Muscle layer of colon (tissue), 2 donors: Measurements from ENCODE around the gene B4GALT5.

Experiments used
- H3K27ac ChIP-seq: one replicate; pipeline ENCODE4 v1.7.0; 2013; ENCODE audit warnings: low read depth, mild to moderate bottlenecking, low read length, moderate library complexity
- H3K27me3 ChIP-seq, 2 donors: one replicate each; pipeline ENCODE4 v1.7.0; 2013; ENCODE audit warnings: low read length in 2 of 2, mild to moderate bottlenecking in 2 of 2; ENCODE audit not compliant: insufficient read depth in 2 of 2, control insufficient read depth in 1 of 2
- H3K36me3 ChIP-seq: one replicate; pipeline ENCODE4 v1.7.0; 2013; ENCODE audit warnings: mild to moderate bottlenecking, low read length; ENCODE audit not compliant: insufficient read depth
- H3K4me1 ChIP-seq: one replicate; pipeline ENCODE4 v1.7.0; 2013; ENCODE audit warnings: mild to moderate bottlenecking, low read length; ENCODE audit not compliant: insufficient read depth
- H3K4me3 ChIP-seq, 2 donors: one replicate each; pipeline ENCODE4 v1.7.0; 2013; ENCODE audit warnings: low read length in 2 of 2, low read depth in 1 of 2, mild to moderate bottlenecking in 1 of 2, moderate library complexity in 1 of 2
- H3K9ac ChIP-seq: one replicate; pipeline ENCODE4 v1.7.0; 2013; ENCODE audit warnings: low read length
- H3K9me3 ChIP-seq: one replicate; pipeline ENCODE4 v1.7.0; 2013; ENCODE audit warnings: mild to moderate bottlenecking, low read length
- donor health status: abdominal sarcoma.
- donor health status: Adenocarcinoma of cecum.

B4GALT5 gene

GRCh38 chr20:49607568-49607967 lies 106.1 kb downstream of the B4GALT5 start:
- Histone ChIP-seq H3K27me3 (no peaks in the 10 kb centered on the region), H3K9ac (no peak overlapping the region), H3K4me1 (peaks cover 5% of the 10 kb centered on the region), H3K36me3 (no peaks in the 10 kb centered on the region), H3K9me3 (no peaks in the 10 kb centered on the region), H3K27ac (no peak overlapping the region), H3K4me3 (no peak overlapping the region)

DNA sequence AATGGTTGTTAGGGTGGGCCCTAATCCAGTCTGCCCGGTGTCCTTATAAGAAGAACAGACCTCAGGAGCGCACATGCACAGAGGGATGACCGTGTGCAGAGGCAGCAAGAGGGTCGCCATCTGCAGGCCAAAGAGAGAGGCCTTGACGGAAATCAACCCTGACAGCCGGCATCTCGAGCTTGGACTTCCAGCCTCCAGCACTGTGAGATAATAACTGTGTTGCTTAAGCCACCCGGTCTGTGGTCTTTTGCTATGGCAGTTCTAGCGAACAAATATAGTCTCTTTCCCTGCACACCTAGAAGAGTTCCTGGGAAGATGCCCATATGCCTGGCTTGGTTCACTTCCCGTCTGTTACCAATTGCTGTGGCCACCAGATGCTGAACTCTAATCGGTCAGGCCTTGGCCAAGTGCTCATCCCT lies 110.5 kb downstream of the B4GALT5 start:
- Histone ChIP-seq H3K27ac (no peak overlapping the region), H3K4me1 (peaks cover 5% of the 10 kb centered on the region), H3K27me3 (no peaks in the 10 kb centered on the region), H3K9ac (no peak overlapping the region), H3K4me3 (no peak overlapping the region), H3K9me3 (no peaks in the 10 kb centered on the region), H3K36me3 (no peaks in the 10 kb centered on the region)

- Histone ChIP-seq H3K4me3 (no peak overlapping the region), H3K9me3 (no peaks in the 10 kb centered on the region), H3K4me1 (peaks cover 5% of the 10 kb centered on the region), H3K27me3 (no peaks in the 10 kb centered on the region), H3K27ac (no peak overlapping the region), H3K9ac (no peak overlapping the region), H3K36me3 (no peaks in the 10 kb centered on the region)
Observed at GRCh38 chr20:49602345-49603208, 111.1 kb downstream of the B4GALT5 start.

- Histone ChIP-seq H3K9me3 (no peaks in the 10 kb centered on the region), H3K27me3 (no peaks in the 10 kb centered on the region), H3K27ac (no peak overlapping the region), H3K4me3 (no peak overlapping the region), H3K36me3 (no peaks in the 10 kb centered on the region), H3K4me1 (peaks cover 5% of the 10 kb centered on the region), H3K9ac (no peak overlapping the region)
Observed at GRCh38 chr20:49601153-49601924, 112.3 kb downstream of the B4GALT5 start.

GRCh38 chr20:49599746-49600113 lies 113.9 kb downstream of the B4GALT5 start:
- Histone ChIP-seq H3K36me3 (no peaks in the 10 kb centered on the region), H3K4me1 (peaks cover 7% of the 10 kb centered on the region), H3K9ac (no peak overlapping the region), H3K27me3 (no peaks in the 10 kb centered on the region), H3K9me3 (no peaks in the 10 kb centered on the region), H3K27ac (no peak overlapping the region), H3K4me3 (no peak overlapping the region)

GRCh38 chr20:49597825-49598395 lies 115.8 kb downstream of the B4GALT5 start:
- no peaks in the 10 kb centered on the region for H3K27me3 ChIP-seq
- no peak overlapping the region for H3K9ac ChIP-seq
- no peak overlapping the region for H3K4me3 ChIP-seq
- H3K4me1 ChIP-seq = peaks cover 21% of the 10 kb centered on the region
- no peaks in the 10 kb centered on the region for H3K36me3 ChIP-seq
- H3K27ac ChIP-seq = no peak overlapping the region
- H3K9me3 ChIP-seq = no peaks in the 10 kb centered on the region

DNA sequence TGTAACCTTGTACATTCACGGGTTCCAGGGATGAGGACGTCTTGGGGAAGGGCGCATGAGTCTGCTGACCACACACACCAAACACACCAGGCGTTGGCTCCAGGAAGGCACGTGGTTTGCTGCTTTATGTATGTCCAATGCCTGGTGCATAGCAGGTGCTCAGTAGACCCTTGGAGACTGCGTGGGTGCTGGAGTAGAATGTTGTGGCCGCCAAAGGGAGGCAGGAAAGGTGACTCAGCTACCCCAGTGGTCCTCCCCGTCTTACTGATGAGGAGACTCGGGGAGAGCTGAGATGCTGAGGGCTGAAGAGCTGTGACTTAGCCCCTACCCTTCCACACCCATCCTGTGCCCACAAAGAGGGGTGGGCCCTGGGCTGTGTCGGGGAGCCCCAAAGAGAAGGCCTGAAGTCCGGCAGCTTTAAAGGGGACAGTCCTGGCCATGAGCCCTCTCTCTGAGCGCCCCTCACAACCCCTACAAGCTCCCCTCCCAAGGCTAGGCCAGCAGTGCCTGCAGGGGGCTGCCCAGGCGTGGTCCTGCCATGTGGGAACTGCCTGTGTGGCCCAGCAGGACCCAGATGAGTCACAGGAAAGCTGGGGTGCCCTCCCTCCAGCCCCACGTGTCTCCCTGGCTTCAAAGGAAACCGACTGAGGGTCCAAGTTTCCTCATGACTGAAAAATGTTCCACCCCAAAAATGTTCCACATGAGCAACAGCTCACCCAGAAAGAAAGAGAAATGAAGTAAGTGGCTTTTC lies 117.7 kb downstream of the B4GALT5 start:
- Histone ChIP-seq H3K4me3 (no peak overlapping the region), H3K9ac (no peak overlapping the region), H3K9me3 (no peaks in the 10 kb centered on the region), H3K4me1 (peaks cover 21% of the 10 kb centered on the region), H3K27me3 (no peaks in the 10 kb centered on the region), H3K36me3 (no peaks in the 10 kb centered on the region), H3K27ac (no peak overlapping the region)

- H3K4me1 ChIP-seq = peaks cover 19% of the 10 kb centered on the region
- no peak overlapping the region for H3K4me3 ChIP-seq
- H3K36me3 ChIP-seq = no peaks in the 10 kb centered on the region
- H3K27ac ChIP-seq = no peak overlapping the region
- no peaks in the 10 kb centered on the region for H3K9me3 ChIP-seq
- H3K9ac ChIP-seq = no peak overlapping the region
- no peaks in the 10 kb centered on the region for H3K27me3 ChIP-seq
Observed at GRCh38 chr20:49595346-49595745, 118.3 kb downstream of the B4GALT5 start.

- peaks cover 15% of the 10 kb centered on the region for H3K4me1 ChIP-seq
- no peak overlapping the region for H3K27ac ChIP-seq
- no peaks in the 10 kb centered on the region for H3K36me3 ChIP-seq
- no peak overlapping the region for H3K4me3 ChIP-seq
- no peaks in the 10 kb centered on the region for H3K27me3 ChIP-seq
- H3K9me3 ChIP-seq = no peaks in the 10 kb centered on the region
- no peak overlapping the region for H3K9ac ChIP-seq
Observed at GRCh38 chr20:49594931-49595315, 118.8 kb downstream of the B4GALT5 start.

GRCh38 chr20:49594143-49594930 lies 119.3 kb downstream of the B4GALT5 start:
- no peaks in the 10 kb centered on the region for H3K36me3 ChIP-seq
- no peak overlapping the region for H3K27ac ChIP-seq
- H3K27me3 ChIP-seq = no peaks in the 10 kb centered on the region
- H3K9me3 ChIP-seq = no peaks in the 10 kb centered on the region
- H3K9ac ChIP-seq = no peak overlapping the region
- H3K4me3 ChIP-seq = no peak overlapping the region
- H3K4me1 ChIP-seq = peaks cover 15% of the 10 kb centered on the region
